GM21786 (cell line): ENCODE results near the gene LDHD.
"Not testable (repeated sequence)": the region's sequence is repeated elsewhere in the genome, so short reads cannot be mapped to it uniquely, and the experiment has no call there.

Experiments used
- ATAC-seq: cut with Tn5 transposase; IDR thresholded peaks from one replicate; pipeline ENCODE4 v1.9.1; 2021; ENCODE audit not compliant: unreplicated experiment

LDHD gene

GRCh38 chr16:75116081-75116910 lies at the start of gene LDHD:
LDHD (minus strand) TSS chr16:75116780; CDS start chr16:75116720, 60 bp downstream.
- no peak for ATAC-seq

GRCh38 chr16:75160386-75160785 lies 43.8 kb upstream of the LDHD start:
- no peak for ATAC-seq

- ATAC-seq, result no peak
Measured at GRCh38 chr16:75152635-75153034, 36.1 kb upstream of the LDHD start.

- ATAC-seq, result no peak
Measured at GRCh38 chr16:75151798-75152197, 35.2 kb upstream of the LDHD start.

- peak; percentile 87 for ATAC-seq
Measured at GRCh38 chr16:75148311-75149195, 32.0 kb upstream of the LDHD start, which contains the start of gene ZFP1. ZFP1 (plus strand) TSS chr16:75148524; CDS start chr16:75152952, 4,428 bp downstream.

- no peak for ATAC-seq
Measured at GRCh38 chr16:75147968-75148310, 31.4 kb upstream of the LDHD start.

GRCh38 chr16:75143941-75144340 lies 27.4 kb upstream of the LDHD start:
- no peak for ATAC-seq

GRCh38 chr16:75139498-75139897 lies 22.9 kb upstream of the LDHD start:
- ATAC-seq, result no peak

- ATAC-seq, result no peak
Measured at GRCh38 chr16:75138636-75139035, 22.1 kb upstream of the LDHD start.

GRCh38 chr16:75138233-75138632 lies 21.7 kb upstream of the LDHD start:
- no peak for ATAC-seq

GRCh38 chr16:75131081-75131480 lies 14.5 kb upstream of the LDHD start:
- no peak for ATAC-seq

- ATAC-seq, result no peak
Measured at GRCh38 chr16:75130150-75130771, 13.7 kb upstream of the LDHD start.

- ATAC-seq, result not testable (repeated sequence)
Measured at GRCh38 chr16:75129421-75130149, 13.0 kb upstream of the LDHD start.

- ATAC-seq, result no peak
Measured at GRCh38 chr16:75127713-75128415, 11.3 kb upstream of the LDHD start.

GRCh38 chr16:75122609-75123008 lies 6.0 kb upstream of the LDHD start:
- no peak for ATAC-seq

- ATAC-seq, result no peak
Measured at GRCh38 chr16:75121949-75122568, 5.5 kb upstream of the LDHD start.

GRCh38 chr16:75120253-75120652 lies 3.7 kb upstream of the LDHD start:
- no peak for ATAC-seq

GRCh38 chr16:75118943-75119539 lies 2.5 kb upstream of the LDHD start:
- ATAC-seq, result no peak

GRCh38 chr16:75116911-75117245 lies 298 bp upstream of the LDHD start:
- ATAC-seq, result no peak
